ENCODE measurements around the gene ALCAM. TPM values are rescaled to one million over a fixed set of nuclear protein-coding genes. Genes with fewer than 3 reads are reported as not detected.
A peak's percentile ranks its signal among the peaks of the same experiment; 100 is the strongest.

Gene ALCAM
- total RNA-seq: 10 to 100 TPM; 17.8 to 29.6 TPM

GRCh38 chr3:105366326-105367062, at the start of gene ALCAM:
Gene ALCAM (plus strand): TSS chr3:105366909.
- peak; percentile 94 for DNase-seq
- Histone ChIP-seq H3K9ac (ENCODE audit: low read depth in 2 of 2, low read length in 2 of 2) (peak within 1 kb of the TSS; percentile 73 to 90), H3K4me3 (peak within 1 kb of the TSS; percentile 70), H3K4me1 (no peaks in the 10 kb centered on the region), H3K27ac (peak within 1 kb of the TSS; percentile 91), H3K36me3 (no peaks in the 10 kb centered on the region), H3K9me3 (no peaks in the 10 kb centered on the region), H3K27me3 (no peaks in the 10 kb centered on the region)
- intact Hi-C loops (cut with DNase I): loop anchor here (10.0 kb wide), 2 partner anchors 158 to 772 kb away; no protein-coding TSS in a partner anchor
- TF ChIP-seq CTCF (IDR thresholded peaks at IDR 0.05): peak; percentile 27

- H3K9me3 ChIP-seq: no peaks in the 10 kb centered on the region
- no peak for TF ChIP-seq CTCF (IDR thresholded peaks at IDR 0.05)
- no peak overlapping the region for H3K27ac ChIP-seq
- H3K9ac ChIP-seq (ENCODE audit: low read depth in 2 of 2, low read length in 2 of 2): no peak overlapping the region
- no peak overlapping the region for H3K4me3 ChIP-seq
- DNase-seq: no peak
- no peaks in the 10 kb centered on the region for H3K36me3 ChIP-seq
- intact Hi-C loops (cut with DNase I): no loop called here
- no peaks in the 10 kb centered on the region for H3K27me3 ChIP-seq
- H3K4me1 ChIP-seq: no peaks in the 10 kb centered on the region
Observed at GRCh38 chr3:105317841-105318240, 48.9 kb upstream of the ALCAM start.

- H3K9ac ChIP-seq (ENCODE audit: low read depth in 2 of 2, low read length in 2 of 2): no peak overlapping the region
- H3K36me3 ChIP-seq: no peaks in the 10 kb centered on the region
- intact Hi-C loops (cut with DNase I): no loop called here
- no peak for TF ChIP-seq CTCF (IDR thresholded peaks at IDR 0.05)
- no peaks in the 10 kb centered on the region for H3K27me3 ChIP-seq
- H3K4me1 ChIP-seq: no peaks in the 10 kb centered on the region
- H3K27ac ChIP-seq: no peak overlapping the region
- no peak for DNase-seq
- H3K9me3 ChIP-seq: no peaks in the 10 kb centered on the region
- no peak overlapping the region for H3K4me3 ChIP-seq
Observed at GRCh38 chr3:105322570-105323273, 44.0 kb upstream of the ALCAM start.

GRCh38 chr3:105323274-105323599, 43.5 kb upstream of the ALCAM start:
- Histone ChIP-seq H3K4me1 (no peaks in the 10 kb centered on the region), H3K4me3 (no peak overlapping the region), H3K27ac (no peak overlapping the region), H3K9ac (ENCODE audit: low read depth in 2 of 2, low read length in 2 of 2) (no peak overlapping the region), H3K27me3 (no peaks in the 10 kb centered on the region), H3K9me3 (no peaks in the 10 kb centered on the region), H3K36me3 (no peaks in the 10 kb centered on the region)
- DNase-seq: no peak
- no peak for TF ChIP-seq CTCF (IDR thresholded peaks at IDR 0.05)
- intact Hi-C loops (cut with DNase I): no loop called here

GRCh38 chr3:105324951-105325350, 41.8 kb upstream of the ALCAM start:
- no peak for DNase-seq
- TF ChIP-seq CTCF (IDR thresholded peaks at IDR 0.05): no peak
- no peak overlapping the region for H3K4me3 ChIP-seq
- intact Hi-C loops (cut with DNase I): no loop called here
- H3K36me3 ChIP-seq: no peaks in the 10 kb centered on the region
- H3K4me1 ChIP-seq: no peaks in the 10 kb centered on the region
- no peak overlapping the region for H3K27ac ChIP-seq
- no peak overlapping the region for H3K9ac ChIP-seq (ENCODE audit: low read depth in 2 of 2, low read length in 2 of 2)
- no peaks in the 10 kb centered on the region for H3K27me3 ChIP-seq
- no peaks in the 10 kb centered on the region for H3K9me3 ChIP-seq
